ENCODE results near the gene ETV6. TPM values are rescaled to one million over a fixed set of nuclear protein-coding genes. Genes with fewer than 3 reads are reported as not detected.
A peak's percentile ranks its signal among the peaks of the same experiment; 100 is the strongest.

ETV6 gene
- total and polyA plus RNA-seq, 3 donors from 2014 or later: 7.8 to 20.9 (median 16.3) TPM

DNA sequence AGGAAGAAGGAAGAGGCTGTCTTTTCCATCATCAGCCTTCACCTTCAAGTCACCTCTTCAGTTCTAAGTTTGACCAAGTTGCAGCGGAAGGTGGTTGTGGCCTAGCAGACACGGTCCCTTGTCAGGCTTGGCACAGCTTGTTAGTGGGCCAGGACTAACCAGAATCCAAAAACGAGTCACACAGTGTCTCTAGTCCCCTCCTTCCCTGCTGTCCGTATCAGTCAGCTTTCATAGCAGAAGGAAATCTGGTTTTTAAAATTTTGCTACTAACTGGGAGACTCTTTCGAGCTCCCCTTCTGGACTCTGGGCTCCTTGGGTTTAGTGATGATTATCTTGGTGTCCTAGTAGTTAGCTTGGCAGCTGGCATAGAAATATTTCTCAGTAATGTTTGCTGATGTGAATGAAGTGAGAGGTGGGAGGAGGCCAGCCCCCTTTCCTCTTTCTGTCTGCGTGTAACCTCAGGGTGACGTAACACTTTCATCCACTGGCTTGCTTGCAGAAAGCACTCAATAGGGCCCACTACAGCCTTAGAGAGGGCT lies 3.8 kb downstream of the ETV6 start:
- no peak for DNase-seq
- H3K4me1 ChIP-seq: peaks cover 22% of the 10 kb centered on the region
- H3K9me3 ChIP-seq: no peaks in the 10 kb centered on the region
- H3K27ac ChIP-seq: peak overlapping the region; percentile 60 to 97
- no peaks in the 10 kb centered on the region for H3K27me3 ChIP-seq
- H3K36me3 ChIP-seq (ENCODE audit: low read depth, missing control alignments): no peaks in the 10 kb centered on the region
- WGBS, 2 donors: 47 to 58% methylated on average over 7 of the region's 7 CpGs
- H3K4me3 ChIP-seq: no peak overlapping the region
- intact Hi-C loops (cut with DNase I; ENCODE audit: low total_unique reads): no loop called here
- TF ChIP-seq, protein P1, sequence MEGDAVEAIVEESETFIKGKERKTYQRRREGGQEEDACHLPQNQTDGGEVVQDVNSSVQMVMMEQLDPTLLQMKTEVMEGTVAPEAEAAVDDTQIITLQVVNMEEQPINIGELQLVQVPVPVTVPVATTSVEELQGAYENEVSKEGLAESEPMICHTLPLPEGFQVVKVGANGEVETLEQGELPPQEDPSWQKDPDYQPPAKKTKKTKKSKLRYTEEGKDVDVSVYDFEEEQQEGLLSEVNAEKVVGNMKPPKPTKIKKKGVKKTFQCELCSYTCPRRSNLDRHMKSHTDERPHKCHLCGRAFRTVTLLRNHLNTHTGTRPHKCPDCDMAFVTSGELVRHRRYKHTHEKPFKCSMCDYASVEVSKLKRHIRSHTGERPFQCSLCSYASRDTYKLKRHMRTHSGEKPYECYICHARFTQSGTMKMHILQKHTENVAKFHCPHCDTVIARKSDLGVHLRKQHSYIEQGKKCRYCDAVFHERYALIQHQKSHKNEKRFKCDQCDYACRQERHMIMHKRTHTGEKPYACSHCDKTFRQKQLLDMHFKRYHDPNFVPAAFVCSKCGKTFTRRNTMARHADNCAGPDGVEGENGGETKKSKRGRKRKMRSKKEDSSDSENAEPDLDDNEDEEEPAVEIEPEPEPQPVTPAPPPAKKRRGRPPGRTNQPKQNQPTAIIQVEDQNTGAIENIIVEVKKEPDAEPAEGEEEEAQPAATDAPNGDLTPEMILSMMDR (IDR thresholded peaks at IDR 0.05): no peak
- TF ChIP-seq POLR2A (IDR thresholded peaks at IDR 0.05): no peak

DNA sequence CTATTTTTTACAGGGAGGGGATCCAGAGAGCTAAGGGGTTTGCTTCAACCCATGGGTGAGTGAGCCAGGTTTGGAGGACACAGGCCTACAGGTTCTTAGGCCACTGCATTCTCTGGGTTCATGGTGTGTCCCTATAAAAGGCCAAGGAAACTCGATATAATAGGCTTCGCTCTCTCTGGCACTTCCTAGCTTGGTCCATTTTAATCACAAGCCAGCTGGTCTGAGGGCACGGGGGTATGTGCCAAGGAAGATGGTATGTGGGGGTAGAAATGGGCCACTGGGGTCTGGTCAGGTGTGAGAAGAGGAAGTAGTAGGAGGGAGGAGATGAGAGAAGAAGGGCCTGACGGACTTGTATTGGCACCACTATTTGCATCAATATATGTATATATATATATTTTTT lies 4.9 kb downstream of the ETV6 start:
- Histone ChIP-seq H3K4me1 (peaks cover 22% of the 10 kb centered on the region), H3K27me3 (no peaks in the 10 kb centered on the region), H3K36me3 (ENCODE audit: low read depth, missing control alignments) (no peaks in the 10 kb centered on the region), H3K4me3 (no peak overlapping the region), H3K9me3 (no peaks in the 10 kb centered on the region), H3K27ac (no peak overlapping the region)
- DNase-seq: no peak
- 82 to 89% methylated on average over 4 of the region's 4 CpGs for WGBS, 2 donors
- intact Hi-C loops (cut with DNase I; ENCODE audit: low total_unique reads): no loop called here
- TF ChIP-seq, protein P1 (IDR thresholded peaks at IDR 0.05): no peak
- no peak for TF ChIP-seq POLR2A (IDR thresholded peaks at IDR 0.05)

GRCh38 chr12:11654802-11655201 lies 5.3 kb downstream of the ETV6 start:
- TF ChIP-seq POLR2A (IDR thresholded peaks at IDR 0.05): no peak
- Histone ChIP-seq H3K27me3 (no peaks in the 10 kb centered on the region), H3K4me1 (peaks cover 22% of the 10 kb centered on the region), H3K4me3 (no peak overlapping the region), H3K36me3 (ENCODE audit: low read depth, missing control alignments) (no peaks in the 10 kb centered on the region), H3K27ac (no peak overlapping the region), H3K9me3 (no peaks in the 10 kb centered on the region)
- 88 to 90% methylated on average over 2 of the region's 2 CpGs for whole genome bisulfite sequencing, 2 donors
- intact Hi-C loops (cut with DNase I; ENCODE audit: low total_unique reads): no loop called here
- DNase-seq: no peak

GRCh38 chr12:11655842-11656241 lies 6.4 kb downstream of the ETV6 start:
- no peak for DNase-seq
- Histone ChIP-seq H3K27ac (no peak overlapping the region), H3K4me3 (no peak overlapping the region), H3K27me3 (no peaks in the 10 kb centered on the region), H3K4me1 (peaks cover 22% of the 10 kb centered on the region), H3K9me3 (no peaks in the 10 kb centered on the region), H3K36me3 (ENCODE audit: low read depth, missing control alignments) (no peaks in the 10 kb centered on the region)
- TF ChIP-seq POLR2A (IDR thresholded peaks at IDR 0.05): no peak
- TF ChIP-seq, protein P1 (IDR thresholded peaks at IDR 0.05): no peak
- intact Hi-C loops (cut with DNase I; ENCODE audit: low total_unique reads): no loop called here
- WGBS, 2 donors: 74 to 87% methylated on average over 5 of the region's 5 CpGs

DNA sequence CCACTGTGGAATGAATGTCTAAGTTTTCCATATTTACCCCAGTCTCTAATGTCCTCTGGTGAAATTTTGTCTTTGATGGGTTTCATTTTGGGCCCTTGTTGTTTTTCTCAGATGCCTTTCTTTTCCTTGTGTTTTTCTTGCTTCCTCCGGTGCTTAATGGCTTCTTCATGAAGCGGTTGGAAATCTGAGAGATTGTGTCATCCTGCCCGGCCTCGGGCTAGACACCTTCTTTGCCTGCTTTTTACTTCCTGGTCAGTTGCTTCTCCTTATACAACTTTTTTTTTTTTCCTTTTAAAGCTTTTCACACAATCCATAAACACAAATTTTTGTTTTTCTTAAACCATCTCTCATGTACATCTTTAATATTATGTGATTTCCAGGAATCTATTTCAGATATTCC lies 7.1 kb downstream of the ETV6 start:
- no peak overlapping the region for H3K4me3 ChIP-seq
- 86 to 88% methylated on average over 4 of the region's 4 CpGs for WGBS, 2 donors
- TF ChIP-seq POLR2A (IDR thresholded peaks at IDR 0.05): no peak
- TF ChIP-seq, protein P1 (IDR thresholded peaks at IDR 0.05): no peak
- no peaks in the 10 kb centered on the region for H3K9me3 ChIP-seq
- no peak overlapping the region for H3K27ac ChIP-seq
- no peak for DNase-seq
- H3K36me3 ChIP-seq (ENCODE audit: low read depth, missing control alignments): no peaks in the 10 kb centered on the region
- no peaks in the 10 kb centered on the region for H3K27me3 ChIP-seq
- H3K4me1 ChIP-seq: peaks cover 18% of the 10 kb centered on the region
- intact Hi-C loops (cut with DNase I; ENCODE audit: low total_unique reads): no loop called here

Data from testis (tissue), 3 donors.